Loucy (cell line): ENCODE results near the gene ARHGAP28.

Experiments used
- H2AFZ ChIP-seq: fragments of 200-600 bp; sonication (generic); 2 replicates; pipeline ENCODE4 v1.6.0; 2016; ENCODE audit warnings: antibody characterized with exemption, mild to moderate bottlenecking, low read length, moderate library complexity
- H3F3A ChIP-seq: fragments of 200-600 bp; 2 replicates; pipeline ENCODE4 v1.6.0; 2016; ENCODE audit warnings: antibody characterized with exemption, low read depth, mild to moderate bottlenecking
- H3K27me3 ChIP-seq: fragments of 200-600 bp; sonication (generic); 2 replicates; pipeline ENCODE4 v1.6.1; 2014; ENCODE audit warnings: low read length, mild to moderate bottlenecking; ENCODE audit not compliant: insufficient read depth, poor library complexity, severe bottlenecking
- H3K36me3 ChIP-seq: fragments of 200-600 bp; sonication (generic); 2 replicates; pipeline ENCODE4 v1.6.1; 2016; ENCODE audit warnings: low read length; ENCODE audit not compliant: insufficient read depth
- H3K4me1 ChIP-seq: fragments of 200-600 bp; sonication (generic); 2 replicates; pipeline ENCODE4 v1.5.1; 2014; ENCODE audit warnings: low read length, mild to moderate bottlenecking; ENCODE audit not compliant: insufficient read depth, poor library complexity, severe bottlenecking
- H3K4me2 ChIP-seq: fragments of 200-600 bp; sonication (generic); 2 replicates; pipeline ENCODE4 v1.6.0; 2014; ENCODE audit warnings: antibody characterized with exemption, low read length, low read depth, mild to moderate bottlenecking; ENCODE audit not compliant: poor library complexity, severe bottlenecking
- H3K4me3 ChIP-seq: fragments of 200-600 bp; sonication (generic); 2 replicates; pipeline ENCODE4 v1.5.1; 2014; ENCODE audit warnings: low read length, mild to moderate bottlenecking, mixed read lengths; ENCODE audit not compliant: poor library complexity, severe bottlenecking
- H3K79me2 ChIP-seq: fragments of 200-600 bp; sonication (generic); 2 replicates; pipeline ENCODE4 v1.6.1; 2014; ENCODE audit warnings: low read length; ENCODE audit not compliant: insufficient read depth
- H3K9ac ChIP-seq: fragments of 200-600 bp; sonication (generic); 2 replicates; pipeline ENCODE4 v1.6.0; 2014; ENCODE audit warnings: mild to moderate bottlenecking, low read depth, low read length, moderate library complexity; ENCODE audit not compliant: poor library complexity, severe bottlenecking
- H3K9me2 ChIP-seq: fragments of 200-600 bp; sonication (generic); replicated peaks from 2 replicates; pipeline ENCODE4 v1.6.1; 2016; ENCODE audit warnings: low read depth, low read length, mixed read lengths
- H3K9me3 ChIP-seq: fragments of 200-600 bp; sonication (generic); 2 replicates; pipeline ENCODE4 v1.6.1; 2014; ENCODE audit warnings: mild to moderate bottlenecking, antibody characterized with exemption, low read length, low read depth; ENCODE audit not compliant: insufficient read depth
- H4K20me1 ChIP-seq: fragments of 200-600 bp; sonication (generic); 2 replicates; pipeline ENCODE4 v1.6.0; 2014; ENCODE audit warnings: antibody characterized with exemption, low read length, mild to moderate bottlenecking; ENCODE audit not compliant: insufficient read depth, poor library complexity, severe bottlenecking
- CTCF ChIP-seq: fragments of 200-600 bp; sonication (generic); conservative IDR thresholded peaks from 2 replicates; pipeline ENCODE4 v1.5.1; 2014; ENCODE audit warnings: mild to moderate bottlenecking, antibody characterized with exemption, low read length
- EZH2phosphoT487 ChIP-seq: fragments of 200-600 bp; IDR thresholded peaks from 2 replicates; pipeline ENCODE4 v1.6.1; 2018; ENCODE audit warnings: antibody characterized with exemption, mild to moderate bottlenecking, moderate library complexity, borderline replicate concordance

Gene ARHGAP28

GRCh38 chr18:6942742-6943141, 213.2 kb downstream of the ARHGAP28 start:
- Histone ChIP-seq H3F3A (no peaks in the 10 kb centered on the region), H3K9me3 (no peaks in the 10 kb centered on the region; the same call in 1 of the 2 replicates), H4K20me1 (no peaks in the 10 kb centered on the region), H3K27me3 (no peaks in the 10 kb centered on the region), H3K79me2 (no peaks in the 10 kb centered on the region), H3K4me1 (no peaks in the 10 kb centered on the region), H3K36me3 (no peaks in the 10 kb centered on the region), H3K4me2 (no peak overlapping the region), H3K9me2 (no peaks in the 10 kb centered on the region), H3K9ac (no peak overlapping the region), H3K4me3 (no peak overlapping the region), H2AFZ (no peak overlapping the region)
- TF ChIP-seq EZH2phosphoT487 (no peak), CTCF (no peak)

DNA sequence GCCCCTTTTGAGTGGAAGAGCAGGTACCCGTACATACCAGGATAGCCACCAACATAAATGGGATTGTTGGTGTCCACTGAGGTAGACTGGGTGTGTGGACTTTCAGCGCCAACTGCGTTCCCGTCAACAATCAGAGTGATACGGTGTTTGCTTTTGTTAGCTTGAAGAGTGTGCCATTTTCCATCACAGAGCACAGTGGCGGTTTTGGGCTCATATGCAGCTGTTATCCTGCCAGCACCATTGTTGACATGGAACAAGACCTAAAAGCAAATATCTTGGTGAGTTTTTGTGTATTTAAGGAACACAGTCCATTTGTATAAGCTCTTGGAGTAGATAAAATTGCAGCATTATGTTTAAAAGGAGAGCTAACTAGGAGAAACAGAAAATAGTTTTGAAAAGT, 213.6 kb downstream of the ARHGAP28 start:
- no peaks in the 10 kb centered on the region for H3K36me3 ChIP-seq
- H3K4me1 ChIP-seq = no peaks in the 10 kb centered on the region
- H2AFZ ChIP-seq = no peak overlapping the region
- H3K4me3 ChIP-seq = no peak overlapping the region
- no peak overlapping the region for H3K4me2 ChIP-seq
- no peaks in the 10 kb centered on the region for H3F3A ChIP-seq
- no peaks in the 10 kb centered on the region; the same call in 1 of the 2 replicates for H3K9me3 ChIP-seq
- H3K27me3 ChIP-seq = no peaks in the 10 kb centered on the region
- no peaks in the 10 kb centered on the region for H3K9me2 ChIP-seq
- TF ChIP-seq EZH2phosphoT487 (no peak), CTCF (no peak)
- H3K9ac ChIP-seq = no peak overlapping the region
- no peaks in the 10 kb centered on the region for H3K79me2 ChIP-seq
- no peaks in the 10 kb centered on the region for H4K20me1 ChIP-seq

DNA sequence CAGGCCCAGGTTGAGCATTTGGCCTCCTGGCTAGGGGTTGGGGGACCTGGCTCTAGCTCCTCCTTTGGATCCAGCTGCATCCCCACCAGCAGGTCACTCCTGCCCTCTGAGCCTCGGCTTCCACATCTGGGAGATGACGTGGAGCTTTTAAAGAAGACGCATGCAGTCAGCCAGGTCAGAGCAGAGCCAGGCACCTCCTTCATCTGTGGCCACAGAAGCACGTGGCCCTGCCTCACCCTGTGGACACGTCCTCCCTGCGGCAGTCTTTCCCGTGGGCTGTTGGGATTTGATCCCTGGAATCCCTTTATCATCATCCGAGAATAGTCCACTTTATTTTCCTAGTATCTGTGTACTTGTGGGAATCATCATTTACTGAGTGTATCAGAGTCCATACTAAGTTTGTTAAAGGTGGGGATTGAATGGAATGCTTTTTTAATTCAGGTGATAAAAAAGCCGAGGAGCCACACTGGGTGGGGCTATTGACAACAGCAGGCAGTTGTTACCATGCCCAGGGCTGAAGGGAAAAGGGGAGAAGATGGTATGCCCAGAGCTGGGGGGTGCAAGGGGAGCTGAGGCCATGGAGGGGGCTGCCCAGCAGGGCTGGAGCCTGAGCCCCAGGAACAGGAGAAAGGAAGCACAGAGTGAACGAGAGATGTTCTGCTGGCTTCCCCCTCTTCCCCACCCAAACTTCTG, 218.0 kb downstream of the ARHGAP28 start:
- H3K9ac ChIP-seq = no peak overlapping the region
- no peaks in the 10 kb centered on the region for H3K79me2 ChIP-seq
- H3K9me2 ChIP-seq = no peaks in the 10 kb centered on the region
- no peak overlapping the region for H3K4me3 ChIP-seq
- no peak overlapping the region for H2AFZ ChIP-seq
- peaks cover 3% of the 10 kb centered on the region; the same call in 1 of the 2 replicates for H3K9me3 ChIP-seq
- no peaks in the 10 kb centered on the region for H3F3A ChIP-seq
- TF ChIP-seq EZH2phosphoT487 (no peak), CTCF (no peak)
- no peaks in the 10 kb centered on the region for H3K27me3 ChIP-seq
- no peaks in the 10 kb centered on the region for H4K20me1 ChIP-seq
- H3K4me2 ChIP-seq = no peak overlapping the region
- no peaks in the 10 kb centered on the region for H3K36me3 ChIP-seq
- no peaks in the 10 kb centered on the region for H3K4me1 ChIP-seq
